HG02642 (cell line): ENCODE data around the gene AMT.
"Not testable (repeated sequence)": the region's sequence is repeated elsewhere in the genome, so short reads cannot be mapped to it uniquely, and the experiment has no call there.

Experiments used
- ATAC-seq: cut with Tn5 transposase; IDR thresholded peaks from one replicate; pipeline ENCODE4 v1.9.1; 2021; ENCODE audit warnings: mild to moderate bottlenecking; ENCODE audit not compliant: unreplicated experiment, poor library complexity

The AMT gene

GRCh38 chr3:49397470-49397869 is 24.8 kb downstream of the AMT start:
- no peak for ATAC-seq

GRCh38 chr3:49391310-49391709 is 31.0 kb downstream of the AMT start:
- ATAC-seq: not testable (repeated sequence)

- ATAC-seq: no peak
Observed at GRCh38 chr3:49389297-49389696, 33.0 kb downstream of the AMT start.

GRCh38 chr3:49388289-49388820 is 33.9 kb downstream of the AMT start:
- ATAC-seq: no peak

- ATAC-seq: no peak
Observed at GRCh38 chr3:49387721-49388120, 34.6 kb downstream of the AMT start.

- ATAC-seq: no peak
Observed at GRCh38 chr3:49386056-49386756, 36.1 kb downstream of the AMT start.

- ATAC-seq: no peak
Observed at GRCh38 chr3:49385617-49386016, 36.7 kb downstream of the AMT start.

GRCh38 chr3:49383387-49383786 is 38.9 kb downstream of the AMT start:
- ATAC-seq: no peak

- no peak for ATAC-seq
Observed at GRCh38 chr3:49378249-49378895, 43.9 kb downstream of the AMT start.

- ATAC-seq: no peak
Observed at GRCh38 chr3:49377483-49377882, 44.8 kb downstream of the AMT start.

GRCh38 chr3:49371946-49372345 is 50.3 kb downstream of the AMT start:
- no peak for ATAC-seq

GRCh38 chr3:49370585-49371290 is 51.5 kb downstream of the AMT start:
- no peak for ATAC-seq
